Naive B cell (primary cell): ENCODE data around the gene SLC28A1. TPM values are rescaled to one million over a fixed set of nuclear protein-coding genes. Genes with fewer than 3 reads are reported as not detected.

Experiments used
- ATAC-seq, 2 donors: fragments of 150-1000 bp; cut with Tn5 transposase; 2 replicates each; pipeline ENCODE4 v1.10.0; 2021; ENCODE audit warnings: low read depth in 2 of 2, mild to moderate bottlenecking in 2 of 2, moderate library complexity in 2 of 2
- DNase-seq: peaks from one replicate; pipeline ENCODE4 v3.0.0; 2022
- H3K27ac Mint-ChIP-seq, 6 donors: one replicate each; pipeline ENCODE4 v1.8.0; 2020 to 2022; ENCODE audit warnings: mild to moderate bottlenecking in 6 of 6, mixed read lengths in 6 of 6, moderate library complexity in 5 of 6, inconsistent platforms in 2 of 6
- H3K27me3 Mint-ChIP-seq, 3 donors: one replicate each; pipeline ENCODE4 v1.8.0; 2021 to 2022; ENCODE audit warnings: mixed read lengths in 3 of 3, mild to moderate bottlenecking in 1 of 3
- H3K36me3 Mint-ChIP-seq, 2 donors: one replicate each; pipeline ENCODE4 v1.8.0; 2020 to 2022; ENCODE audit warnings: mixed read lengths in 2 of 2, inconsistent platforms in 1 of 2, mild to moderate bottlenecking in 1 of 2
- H3K4me1 Mint-ChIP-seq, 3 donors: one replicate each; pipeline ENCODE4 v1.8.0; 2020 to 2022; ENCODE audit warnings: mixed read lengths in 3 of 3, inconsistent platforms in 1 of 3, mild to moderate bottlenecking in 1 of 3, moderate library complexity in 1 of 3
- H3K4me3 Mint-ChIP-seq, 8 donors: one replicate each; pipeline ENCODE4 v1.8.0; 2020 to 2022; ENCODE audit warnings: mild to moderate bottlenecking in 8 of 8, mixed read lengths in 8 of 8, moderate library complexity in 8 of 8, inconsistent platforms in 2 of 8
- H3K9me3 Mint-ChIP-seq, 7 donors: one replicate each; pipeline ENCODE4 v1.8.0; 2020 to 2022; ENCODE audit warnings: mixed read lengths in 7 of 7, mild to moderate bottlenecking in 5 of 7, inconsistent platforms in 2 of 7, moderate library complexity in 1 of 7
- polyA plus RNA-seq, 6 donors: library from polyadenylated mRNA; unstranded; fragments of 300-500 nt; fragmentation: Illumina TruSeq; gene quantifications; one replicate each; pipeline ENCODE4 v1.2.3, GENCODE V29; 2021; ENCODE audit warnings: low read depth in 6 of 6

The SLC28A1 gene
- polyA plus RNA-seq, 6 donors from 2014 or later, result not detected

DNA sequence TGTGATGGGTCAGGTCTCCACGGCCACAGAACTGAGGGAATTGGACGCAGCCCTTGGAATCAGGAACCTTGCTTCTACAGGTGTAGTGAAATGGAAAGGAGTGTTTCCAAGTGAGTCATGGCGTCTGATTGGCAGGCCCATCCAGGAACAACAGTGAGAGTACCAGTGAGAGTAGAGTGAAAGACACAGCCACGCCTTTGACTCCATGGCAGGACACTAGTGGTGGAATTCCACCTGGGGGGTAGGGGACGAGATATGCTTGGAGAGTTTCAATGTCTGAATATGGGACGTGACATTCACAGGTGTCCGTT lies 3.0 kb upstream of the SLC28A1 start:
- no peak for ATAC-seq

DNA sequence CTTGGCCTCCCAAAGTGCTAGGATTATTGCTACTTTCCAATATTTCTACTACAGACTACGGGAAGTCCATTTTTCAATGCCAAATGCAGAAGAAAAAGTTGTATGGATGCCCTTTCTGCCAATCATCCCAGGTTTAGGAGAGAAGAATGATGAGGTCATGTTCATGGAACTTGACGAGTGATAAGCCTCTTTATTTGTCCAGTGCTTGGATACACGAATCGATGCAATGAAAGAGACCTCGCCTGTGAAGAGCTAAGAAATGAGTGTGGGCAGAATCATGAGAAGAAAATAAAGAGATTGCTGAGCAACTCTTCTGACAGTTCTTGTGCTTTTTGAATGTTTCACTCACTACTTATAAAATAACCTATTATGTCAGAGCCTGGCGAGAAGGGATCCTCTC lies 996 bp upstream of the SLC28A1 start:
- ATAC-seq (no peak), DNase-seq (no peak)
- Mint-ChIP-seq H3K36me3 (no peaks in the 10 kb centered on the region), H3K9me3 (no peaks in the 10 kb centered on the region), H3K4me1 (no peaks in the 10 kb centered on the region), H3K27me3 (peaks cover 0 to 15% (median 5%) of the 10 kb centered on the region in 3 donors), H3K27ac (no peak overlapping the region), H3K4me3 (no peak overlapping the region)

More for the DNA sequence above, 3.0 kb upstream of the SLC28A1 start:
- Mint-ChIP-seq H3K9me3 (no peaks in the 10 kb centered on the region), H3K4me3 (no peak overlapping the region), H3K4me1 (no peaks in the 10 kb centered on the region), H3K27me3 (peaks cover 0 to 15% (median 5%) of the 10 kb centered on the region in 3 donors), H3K36me3 (no peaks in the 10 kb centered on the region), H3K27ac (no peak overlapping the region)
- no peak for DNase-seq

DNA sequence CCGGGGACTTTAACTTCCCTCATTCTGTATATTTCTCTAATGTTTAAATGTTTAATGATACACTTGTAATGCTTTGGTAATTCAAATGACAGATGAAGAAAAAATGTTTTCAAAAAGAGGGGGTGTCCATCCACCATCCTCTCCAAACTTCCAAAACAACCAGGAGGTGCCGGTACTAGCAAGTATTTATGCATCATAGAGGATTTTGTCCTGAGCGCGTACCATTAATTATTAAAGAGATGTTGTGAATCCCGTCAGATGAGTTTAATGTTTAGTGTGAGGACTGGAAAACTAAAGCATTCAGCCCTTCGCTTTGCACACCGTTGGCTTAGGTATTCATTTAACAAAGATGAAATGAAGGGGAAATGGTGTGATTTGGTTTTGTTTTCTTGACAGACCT lies 1.3 kb downstream of the SLC28A1 start:
- DNase-seq (no peak), ATAC-seq (no peak)
- Mint-ChIP-seq H3K27me3 (peaks cover 0 to 20% (median 7%) of the 10 kb centered on the region in 3 donors), H3K4me3 (no peak overlapping the region), H3K9me3 (no peaks in the 10 kb centered on the region), H3K4me1 (peaks cover 0 to 4% (median 2%) of the 10 kb centered on the region in 3 donors), H3K27ac (no peak overlapping the region), H3K36me3 (no peaks in the 10 kb centered on the region)

DNA sequence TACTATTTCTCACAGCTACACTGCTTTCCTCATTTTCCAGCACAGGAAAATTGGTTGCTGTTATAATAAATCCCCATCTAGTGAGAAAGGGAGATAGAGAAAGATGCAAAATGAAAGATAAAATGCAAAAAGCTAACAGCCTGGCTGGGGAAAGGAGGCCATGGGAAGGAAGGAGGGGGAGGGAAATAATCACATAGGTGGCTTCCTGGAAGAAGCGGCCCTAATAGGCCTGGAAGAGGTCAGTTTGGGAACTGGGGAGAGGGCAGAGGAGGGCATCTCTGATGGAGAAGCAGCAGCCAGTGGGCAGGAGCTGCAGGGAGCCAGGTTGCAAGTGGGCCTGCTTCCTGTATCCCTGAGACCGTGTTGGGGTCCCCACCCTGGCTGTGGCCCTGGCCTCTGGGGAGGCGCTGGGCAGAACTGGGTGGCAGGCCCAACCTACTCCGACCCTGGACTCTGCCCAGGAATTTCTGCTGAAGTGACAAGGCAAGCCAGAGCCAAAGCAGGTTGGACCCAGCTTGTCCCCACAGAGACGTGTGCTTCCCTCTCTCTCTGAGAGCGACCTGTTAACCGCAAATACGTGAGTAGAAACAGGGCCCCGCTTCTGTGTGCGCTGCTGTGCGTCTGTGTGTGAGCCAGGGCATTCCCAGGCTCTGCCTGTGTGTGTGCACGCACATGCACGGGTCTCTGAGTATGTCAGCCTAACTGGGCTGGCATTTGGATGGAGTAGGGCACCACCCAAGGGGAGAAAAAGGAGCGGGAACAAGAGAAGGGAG lies 1.9 kb downstream of the SLC28A1 start:
- peaks cover 0 to 4% (median 2%) of the 10 kb centered on the region in 3 donors for H3K4me1 Mint-ChIP-seq
- no peaks in the 10 kb centered on the region for H3K36me3 Mint-ChIP-seq
- ATAC-seq, result no peak
- no peak overlapping the region for H3K4me3 Mint-ChIP-seq
- no peak overlapping the region for H3K27ac Mint-ChIP-seq
- no peak for DNase-seq
- no peaks in the 10 kb centered on the region for H3K9me3 Mint-ChIP-seq
- peaks cover 0 to 26% (median 13%) of the 10 kb centered on the region in 3 donors for H3K27me3 Mint-ChIP-seq

DNA sequence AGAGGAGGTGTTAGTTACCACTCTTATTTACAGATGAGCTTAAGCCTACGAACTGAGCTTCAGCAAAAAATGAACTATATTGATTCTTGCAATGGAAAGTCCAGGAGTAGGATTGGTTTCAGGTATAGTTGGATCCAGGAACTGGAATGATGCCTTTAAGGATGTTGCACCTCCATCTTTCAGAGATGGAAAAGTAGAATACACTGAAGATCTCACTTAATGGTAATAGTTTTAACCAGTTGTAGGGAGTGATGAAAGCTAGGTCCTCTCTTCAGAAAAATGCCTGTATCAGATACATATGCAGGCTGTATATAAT lies 2.5 kb downstream of the SLC28A1 start:
- Mint-ChIP-seq H3K27ac (no peak overlapping the region), H3K27me3 (peaks cover 0 to 32% (median 17%) of the 10 kb centered on the region in 3 donors), H3K4me3 (no peak overlapping the region), H3K4me1 (peaks cover 0 to 4% (median 2%) of the 10 kb centered on the region in 3 donors), H3K36me3 (no peaks in the 10 kb centered on the region), H3K9me3 (no peaks in the 10 kb centered on the region)
- DNase-seq (no peak), ATAC-seq (no peak)

DNA sequence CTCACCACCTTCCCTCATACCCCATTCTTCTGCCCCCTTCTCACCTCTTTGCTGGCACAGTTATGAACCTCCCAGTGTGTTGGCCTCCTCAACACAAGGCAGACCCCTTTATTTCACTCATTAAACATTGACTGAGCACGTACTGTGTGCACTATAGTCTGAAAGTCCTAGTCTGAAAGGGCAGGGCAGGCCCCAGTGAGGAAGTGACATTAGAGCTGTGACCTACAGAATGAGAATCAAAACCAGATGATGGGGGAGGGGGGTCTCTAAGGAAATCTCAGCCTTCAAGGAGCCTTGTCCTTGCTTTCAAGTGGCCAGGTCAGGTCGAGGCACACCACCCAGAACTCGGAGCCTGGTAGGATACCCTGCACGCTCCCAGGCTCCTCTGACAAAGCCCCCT lies 3.5 kb downstream of the SLC28A1 start:
- H3K4me3 Mint-ChIP-seq, result no peak overlapping the region
- H3K4me1 Mint-ChIP-seq, result peaks cover 0 to 4% (median 2%) of the 10 kb centered on the region in 3 donors
- DNase-seq (no peak), ATAC-seq (no peak)
- H3K27ac Mint-ChIP-seq, result no peak overlapping the region
- no peaks in the 10 kb centered on the region for H3K36me3 Mint-ChIP-seq
- H3K27me3 Mint-ChIP-seq, result peaks cover 0 to 34% (median 14%) of the 10 kb centered on the region in 3 donors
- H3K9me3 Mint-ChIP-seq, result no peaks in the 10 kb centered on the region

DNA sequence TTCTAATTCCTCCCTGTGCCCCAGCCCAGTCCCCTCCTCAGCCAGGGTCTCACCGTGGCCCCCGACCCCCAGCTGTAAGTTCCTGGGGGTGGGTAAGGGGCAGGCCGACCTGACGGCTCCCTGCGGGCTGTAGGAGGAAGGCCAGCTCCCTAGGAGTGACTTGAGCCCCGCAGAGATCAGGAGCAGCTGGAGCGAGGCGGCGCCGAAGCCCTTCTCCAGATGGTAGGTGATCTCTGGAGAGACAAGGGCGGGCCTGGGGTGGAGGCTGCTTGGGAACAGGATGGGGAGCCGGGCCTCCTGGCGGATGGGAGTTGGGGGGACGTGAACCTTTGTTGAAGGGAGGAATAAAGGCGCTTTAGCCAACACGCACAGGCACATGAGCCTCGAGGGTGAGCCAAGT lies 4.2 kb downstream of the SLC28A1 start:
- no peak overlapping the region for H3K27ac Mint-ChIP-seq
- DNase-seq (no peak), ATAC-seq (no peak)
- peaks cover 0 to 4% (median 2%) of the 10 kb centered on the region in 3 donors for H3K4me1 Mint-ChIP-seq
- H3K9me3 Mint-ChIP-seq, result no peaks in the 10 kb centered on the region
- H3K36me3 Mint-ChIP-seq, result no peaks in the 10 kb centered on the region
- H3K27me3 Mint-ChIP-seq, result peaks cover 0 to 27% (median 14%) of the 10 kb centered on the region in 3 donors
- H3K4me3 Mint-ChIP-seq, result no peak overlapping the region

DNA sequence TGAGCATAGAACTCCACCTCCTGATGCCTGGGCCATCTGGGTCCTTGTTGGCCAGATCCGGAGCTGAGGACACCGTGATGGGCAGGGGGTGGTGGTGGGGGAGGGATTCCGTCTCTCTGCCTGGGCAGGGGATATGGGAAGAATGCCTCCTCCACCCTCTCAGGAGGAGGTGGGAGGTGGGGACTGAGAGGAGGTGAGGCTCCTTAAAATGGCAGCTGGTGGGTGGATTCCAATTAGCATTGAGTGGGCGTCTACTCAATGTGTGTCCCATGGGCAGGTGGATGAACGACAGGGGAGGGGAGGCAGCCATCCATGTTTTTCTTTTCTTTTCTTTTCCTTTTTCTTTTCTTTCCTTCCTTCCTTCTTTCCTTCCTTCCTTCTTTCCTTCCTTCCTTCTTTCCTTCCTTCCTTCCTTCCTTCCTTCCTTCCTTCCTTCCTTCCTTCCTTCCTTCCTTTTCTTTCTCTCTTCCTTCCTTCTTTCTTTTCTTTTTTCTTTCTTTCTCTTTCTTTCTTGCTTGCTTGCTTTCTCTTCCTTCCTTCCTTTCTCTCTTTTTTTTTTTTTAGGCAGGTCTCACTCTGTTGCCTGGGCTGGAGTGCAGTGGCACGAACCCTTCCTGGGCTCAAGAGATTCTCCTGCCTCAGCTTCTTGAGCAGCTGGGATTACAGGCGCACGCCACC lies 5.0 kb downstream of the SLC28A1 start:
- peaks cover 0 to 4% (median 2%) of the 10 kb centered on the region in 3 donors for H3K4me1 Mint-ChIP-seq
- no peaks in the 10 kb centered on the region for H3K36me3 Mint-ChIP-seq
- no peak for ATAC-seq
- peaks cover 2 to 23% (median 14%) of the 10 kb centered on the region in 3 donors for H3K27me3 Mint-ChIP-seq
- H3K4me3 Mint-ChIP-seq, result no peak overlapping the region
- H3K9me3 Mint-ChIP-seq, result no peaks in the 10 kb centered on the region
- peak overlapping the region in 1 of 6 donors; percentile 68 for H3K27ac Mint-ChIP-seq
- DNase-seq, result no peak

DNA sequence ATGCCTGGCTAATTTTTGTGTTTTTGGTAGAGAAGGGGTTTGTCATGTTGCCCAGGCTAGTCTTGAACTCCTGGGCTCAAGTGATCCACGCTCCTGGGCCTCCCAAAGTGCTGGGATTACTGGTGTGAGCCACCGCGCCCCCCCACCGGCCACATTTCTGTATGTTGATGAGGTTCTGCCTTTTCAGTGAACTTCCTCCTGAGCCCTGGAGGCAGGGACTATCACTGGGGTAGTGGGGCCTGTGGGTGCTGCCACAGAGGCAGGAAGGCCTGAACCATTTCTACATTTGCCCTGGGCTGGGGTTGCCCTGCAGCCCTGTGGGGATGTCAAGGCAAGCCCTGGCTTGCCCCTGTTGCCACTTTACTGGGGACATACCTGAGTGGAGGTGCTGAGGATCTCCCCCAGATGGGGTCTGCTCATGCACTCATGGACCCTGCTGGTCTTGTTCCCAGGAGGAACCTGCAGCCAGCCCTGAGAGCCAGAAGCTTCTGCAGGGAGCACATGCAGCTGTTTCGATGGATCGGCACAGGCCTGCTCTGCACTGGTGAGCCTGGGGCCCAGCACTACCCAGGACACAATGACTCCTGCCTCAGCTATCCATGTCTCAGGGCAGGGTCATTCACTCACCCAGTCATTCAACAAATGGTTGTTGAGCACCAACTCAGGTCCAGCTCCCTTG lies 5.7 kb downstream of the SLC28A1 start:
- Mint-ChIP-seq H3K4me1 (peaks cover 0 to 4% (median 2%) of the 10 kb centered on the region in 3 donors), H3K27me3 (peaks cover 4 to 19% (median 14%) of the 10 kb centered on the region in 3 donors), H3K9me3 (no peaks in the 10 kb centered on the region), H3K27ac (no peak overlapping the region), H3K4me3 (no peak overlapping the region), H3K36me3 (no peaks in the 10 kb centered on the region)
- DNase-seq (no peak), ATAC-seq (no peak)

DNA sequence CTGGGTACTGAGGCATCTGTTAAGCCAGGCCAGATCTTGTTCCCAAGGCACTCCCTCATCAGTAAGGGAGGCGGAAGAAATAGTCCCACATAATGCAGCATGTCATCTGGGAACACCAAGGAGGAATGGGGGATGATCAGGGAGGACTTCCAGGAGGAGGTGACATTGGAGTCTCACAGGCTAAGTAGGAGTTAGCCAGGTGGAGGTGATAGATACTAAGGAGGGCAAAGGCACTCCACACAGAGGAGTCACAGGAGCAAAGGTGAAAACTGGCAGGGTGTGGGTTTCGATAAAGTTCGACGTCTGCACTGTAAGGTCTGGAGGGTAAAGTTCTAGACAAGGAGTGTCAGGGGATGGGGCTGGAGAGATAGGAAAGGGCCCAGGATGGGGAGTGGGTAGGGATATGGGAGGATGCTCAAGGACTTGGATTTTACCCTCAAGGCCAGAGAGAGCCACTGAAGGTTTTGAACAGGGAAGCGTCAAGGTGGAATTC lies 6.3 kb downstream of the SLC28A1 start:
- Mint-ChIP-seq H3K27ac (no peak overlapping the region), H3K27me3 (peaks cover 4 to 19% (median 14%) of the 10 kb centered on the region in 3 donors), H3K4me1 (peaks cover 0 to 4% (median 2%) of the 10 kb centered on the region in 3 donors), H3K36me3 (no peaks in the 10 kb centered on the region), H3K9me3 (no peaks in the 10 kb centered on the region), H3K4me3 (no peak overlapping the region)
- ATAC-seq (no peak), DNase-seq (no peak)

DNA sequence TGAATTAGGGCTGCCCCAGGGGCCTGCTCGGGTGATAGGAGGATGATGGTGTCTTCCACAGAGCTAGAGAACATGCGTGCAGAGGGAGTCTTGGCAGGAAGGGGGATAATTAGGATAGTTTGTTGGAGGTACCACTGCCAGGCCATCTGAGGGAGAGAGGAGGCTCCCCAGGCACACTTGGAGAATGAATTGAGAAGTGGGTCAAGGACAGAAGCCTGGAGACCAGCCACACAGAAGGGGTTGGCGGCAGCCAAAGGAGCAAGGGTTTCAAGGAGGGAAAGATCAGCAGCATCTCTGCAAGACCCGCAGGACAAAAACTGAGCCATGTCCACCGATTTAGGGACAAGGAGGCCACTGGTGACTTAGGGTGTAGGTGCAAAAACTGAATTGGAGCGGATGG lies 6.9 kb downstream of the SLC28A1 start:
- Mint-ChIP-seq H3K27ac (no peak overlapping the region), H3K27me3 (peaks cover 4 to 19% (median 14%) of the 10 kb centered on the region in 3 donors), H3K4me1 (peaks cover 0 to 4% (median 2%) of the 10 kb centered on the region in 3 donors), H3K36me3 (no peaks in the 10 kb centered on the region), H3K4me3 (no peak overlapping the region), H3K9me3 (no peaks in the 10 kb centered on the region)
- DNase-seq, result no peak
- ATAC-seq, result no peak

DNA sequence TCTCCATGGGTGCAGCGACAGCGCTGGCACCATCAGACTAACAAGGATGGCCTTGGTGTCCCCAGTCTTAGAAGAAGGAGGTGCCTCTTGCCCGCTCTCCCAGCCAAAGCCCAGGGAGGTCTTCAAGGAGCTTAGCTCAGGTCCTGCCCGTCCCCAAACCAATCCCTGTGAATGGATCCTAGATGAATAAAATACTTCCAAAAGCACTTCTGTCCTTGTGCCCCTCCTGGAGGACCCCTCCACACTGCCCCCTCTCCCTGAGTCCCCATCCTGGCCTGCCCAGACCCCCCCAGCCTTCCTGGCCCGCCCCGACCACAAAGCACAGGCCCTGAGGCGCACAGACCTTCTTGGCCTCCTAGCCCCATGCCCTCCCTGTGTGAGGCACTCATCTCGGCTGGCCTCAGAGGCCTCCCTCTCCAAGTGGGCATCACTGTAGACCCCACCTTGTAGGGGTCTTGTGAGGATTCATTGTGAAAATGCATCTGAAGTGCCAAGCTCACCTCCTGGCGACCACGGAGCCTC lies 8.4 kb downstream of the SLC28A1 start:
- peaks cover 4 to 19% (median 14%) of the 10 kb centered on the region in 3 donors for H3K27me3 Mint-ChIP-seq
- no peaks in the 10 kb centered on the region for H3K36me3 Mint-ChIP-seq
- no peak overlapping the region for H3K27ac Mint-ChIP-seq
- H3K4me1 Mint-ChIP-seq, result peaks cover 0 to 4% (median 2%) of the 10 kb centered on the region in 3 donors
- H3K9me3 Mint-ChIP-seq, result no peaks in the 10 kb centered on the region
- DNase-seq (no peak), ATAC-seq (no peak)
- H3K4me3 Mint-ChIP-seq, result no peak overlapping the region

DNA sequence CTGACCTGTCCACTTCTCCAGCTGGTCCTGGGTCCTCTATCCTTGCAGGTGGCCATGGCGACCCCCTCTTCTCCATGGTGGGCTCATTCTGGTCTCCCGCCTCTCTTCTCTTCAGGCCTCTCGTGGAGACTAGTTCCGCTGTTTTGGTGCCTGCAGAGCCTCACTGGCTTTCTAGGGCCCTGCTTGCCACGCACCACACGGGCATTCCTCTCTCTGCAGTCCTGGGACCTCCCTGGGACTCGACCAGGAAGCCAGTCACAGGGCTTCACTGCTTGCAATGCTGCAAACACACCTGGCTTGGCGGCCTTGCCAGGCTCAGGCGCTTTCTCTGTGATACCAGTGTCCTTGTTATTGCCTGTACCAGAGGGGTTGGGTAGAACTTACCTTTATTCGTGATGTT lies 9.1 kb downstream of the SLC28A1 start:
- Mint-ChIP-seq H3K27me3 (peaks cover 4 to 22% (median 16%) of the 10 kb centered on the region in 3 donors), H3K4me3 (no peak overlapping the region), H3K4me1 (peaks cover 0 to 4% (median 2%) of the 10 kb centered on the region in 3 donors), H3K27ac (peak overlapping the region in 3 of 6 donors; percentile 37 to 80 (median 75)), H3K36me3 (peaks cover 0 to 3% of the 10 kb centered on the region in 2 donors), H3K9me3 (peaks cover 0 to 1% (median 1%) of the 10 kb centered on the region in 7 donors)
- ATAC-seq (no peak), DNase-seq (no peak)
